HG02981 (cell line): ENCODE data around the gene PPP1R15B.

ENCODE experiments used
- ATAC-seq: cut with Tn5 transposase; IDR thresholded peaks from one replicate; pipeline ENCODE4 v1.9.1; 2021; ENCODE audit warnings: mild to moderate bottlenecking, moderate library complexity; ENCODE audit not compliant: unreplicated experiment

PPP1R15B gene

GRCh38 chr1:204404629-204405028 is 7.0 kb downstream of the PPP1R15B start:
- no peak for ATAC-seq

- ATAC-seq: no peak
Observed at GRCh38 chr1:204402391-204402790, 9.2 kb downstream of the PPP1R15B start.

- ATAC-seq: no peak
Observed at GRCh38 chr1:204401730-204402129, 9.9 kb downstream of the PPP1R15B start.

GRCh38 chr1:204400882-204401510 is 10.6 kb downstream of the PPP1R15B start:
- ATAC-seq: no peak

- peak; percentile 71 for ATAC-seq
Observed at GRCh38 chr1:204398197-204399125, 13.2 kb downstream of the PPP1R15B start.

- no peak for ATAC-seq
Observed at GRCh38 chr1:204396015-204396583, 15.5 kb downstream of the PPP1R15B start.

GRCh38 chr1:204391629-204392028 is 20.0 kb downstream of the PPP1R15B start:
- ATAC-seq: no peak

GRCh38 chr1:204390751-204391466 is 20.7 kb downstream of the PPP1R15B start:
- no peak for ATAC-seq

- no peak for ATAC-seq
Observed at GRCh38 chr1:204385727-204386126, 25.9 kb downstream of the PPP1R15B start.

- ATAC-seq: no peak
Observed at GRCh38 chr1:204384636-204385352, 26.8 kb downstream of the PPP1R15B start.

GRCh38 chr1:204383163-204383904 is 28.3 kb downstream of the PPP1R15B start:
- ATAC-seq: no peak

- no peak for ATAC-seq
Observed at GRCh38 chr1:204382714-204383083, 28.9 kb downstream of the PPP1R15B start.

GRCh38 chr1:204380293-204380831 is 31.3 kb downstream of the PPP1R15B start:
- ATAC-seq: no peak

- ATAC-seq: no peak
Observed at GRCh38 chr1:204377800-204378668, 33.6 kb downstream of the PPP1R15B start.

- ATAC-seq: no peak
Observed at GRCh38 chr1:204376919-204377799, 34.5 kb downstream of the PPP1R15B start.

- ATAC-seq: no peak
Observed at GRCh38 chr1:204376465-204376864, 35.2 kb downstream of the PPP1R15B start.

- no peak for ATAC-seq
Observed at GRCh38 chr1:204373911-204374310, 37.7 kb downstream of the PPP1R15B start.

GRCh38 chr1:204370176-204370575 is 41.4 kb downstream of the PPP1R15B start:
- no peak for ATAC-seq
